Epithelial cell of proximal tubule (primary cell): ENCODE results near the gene TMEM176A. TPM values are rescaled to one million over a fixed set of nuclear protein-coding genes. Genes with fewer than 3 reads are reported as not detected.
A peak's percentile ranks its signal among the peaks of the same experiment; 100 is the strongest.

Source experiments
- DNase-seq: peaks from one replicate; pipeline ENCODE4 v3.0.0-alpha.2; 2011; ENCODE audit warnings: low read depth
- H3K4me3 ChIP-seq: 2 replicates; pipeline ENCODE4 v1.5.1; 2011; ENCODE audit warnings: low read depth, mild to moderate bottlenecking, low read length
- total RNA-seq: library from RNA; depleted of rRNA; stranded (reverse); fragments of >200 nt; gene quantifications from 2 replicates; pipeline ENCODE4 v1.2.3, GENCODE V29; 2015
- TF ChIP-seq, protein P1 (sequence below): conservative IDR thresholded peaks from 2 replicates; pipeline ENCODE4 v1.5.1; 2012; ENCODE audit warnings: low read depth, mild to moderate bottlenecking, low read length

Gene TMEM176A
- total RNA-seq, 1 donor from 2014 or later, result 12.4 TPM

DNA sequence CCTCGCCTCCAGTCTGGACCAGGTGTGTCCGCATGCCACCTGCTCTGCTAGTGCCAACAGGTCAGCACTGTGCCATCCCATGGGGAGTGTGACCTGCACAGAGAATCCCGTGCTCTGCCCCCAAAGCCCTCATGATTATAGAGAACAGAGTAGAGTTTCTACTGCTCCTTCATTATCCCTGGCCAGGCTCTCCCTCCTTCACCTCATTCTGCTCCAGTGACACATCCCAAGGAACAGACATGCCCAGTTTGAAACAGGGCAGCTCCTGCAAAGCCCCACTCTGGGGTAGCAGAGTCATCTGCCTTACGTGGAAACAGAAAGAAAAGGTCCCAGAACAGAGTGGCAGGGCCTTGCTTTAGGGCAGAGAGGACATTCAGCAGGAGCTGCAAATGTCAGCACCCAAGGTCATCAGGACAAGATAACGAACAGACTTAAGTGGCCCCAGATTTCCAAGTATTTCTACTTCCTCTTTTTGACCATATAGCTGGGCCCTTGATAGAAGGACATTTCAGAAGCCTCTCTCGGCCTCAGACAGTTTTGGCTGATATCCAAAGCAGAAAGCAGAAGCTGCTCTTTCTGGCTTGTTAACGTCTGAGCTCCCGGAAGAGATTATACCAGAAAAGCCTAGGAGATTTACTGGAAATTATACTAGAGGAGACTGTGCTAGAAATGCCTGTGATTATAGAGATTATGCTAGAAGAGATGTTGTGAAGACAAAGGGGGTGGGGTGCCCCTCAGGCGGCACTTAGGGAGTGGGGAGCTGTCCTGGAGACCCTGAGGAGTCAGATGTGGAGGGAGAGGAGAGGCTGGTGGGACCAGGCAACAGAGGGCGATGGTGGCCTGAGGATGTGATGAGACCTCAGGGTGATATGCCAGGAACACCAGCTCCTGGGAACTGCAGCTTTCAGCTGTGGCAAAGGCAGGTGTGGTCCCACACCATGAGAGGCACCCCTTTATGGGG, 13.0 kb upstream of the TMEM176A start:
- no peak overlapping the region for H3K4me3 ChIP-seq
- DNase-seq, result no peak
- TF ChIP-seq, protein P1, sequence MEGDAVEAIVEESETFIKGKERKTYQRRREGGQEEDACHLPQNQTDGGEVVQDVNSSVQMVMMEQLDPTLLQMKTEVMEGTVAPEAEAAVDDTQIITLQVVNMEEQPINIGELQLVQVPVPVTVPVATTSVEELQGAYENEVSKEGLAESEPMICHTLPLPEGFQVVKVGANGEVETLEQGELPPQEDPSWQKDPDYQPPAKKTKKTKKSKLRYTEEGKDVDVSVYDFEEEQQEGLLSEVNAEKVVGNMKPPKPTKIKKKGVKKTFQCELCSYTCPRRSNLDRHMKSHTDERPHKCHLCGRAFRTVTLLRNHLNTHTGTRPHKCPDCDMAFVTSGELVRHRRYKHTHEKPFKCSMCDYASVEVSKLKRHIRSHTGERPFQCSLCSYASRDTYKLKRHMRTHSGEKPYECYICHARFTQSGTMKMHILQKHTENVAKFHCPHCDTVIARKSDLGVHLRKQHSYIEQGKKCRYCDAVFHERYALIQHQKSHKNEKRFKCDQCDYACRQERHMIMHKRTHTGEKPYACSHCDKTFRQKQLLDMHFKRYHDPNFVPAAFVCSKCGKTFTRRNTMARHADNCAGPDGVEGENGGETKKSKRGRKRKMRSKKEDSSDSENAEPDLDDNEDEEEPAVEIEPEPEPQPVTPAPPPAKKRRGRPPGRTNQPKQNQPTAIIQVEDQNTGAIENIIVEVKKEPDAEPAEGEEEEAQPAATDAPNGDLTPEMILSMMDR, result peak; percentile 28

DNA sequence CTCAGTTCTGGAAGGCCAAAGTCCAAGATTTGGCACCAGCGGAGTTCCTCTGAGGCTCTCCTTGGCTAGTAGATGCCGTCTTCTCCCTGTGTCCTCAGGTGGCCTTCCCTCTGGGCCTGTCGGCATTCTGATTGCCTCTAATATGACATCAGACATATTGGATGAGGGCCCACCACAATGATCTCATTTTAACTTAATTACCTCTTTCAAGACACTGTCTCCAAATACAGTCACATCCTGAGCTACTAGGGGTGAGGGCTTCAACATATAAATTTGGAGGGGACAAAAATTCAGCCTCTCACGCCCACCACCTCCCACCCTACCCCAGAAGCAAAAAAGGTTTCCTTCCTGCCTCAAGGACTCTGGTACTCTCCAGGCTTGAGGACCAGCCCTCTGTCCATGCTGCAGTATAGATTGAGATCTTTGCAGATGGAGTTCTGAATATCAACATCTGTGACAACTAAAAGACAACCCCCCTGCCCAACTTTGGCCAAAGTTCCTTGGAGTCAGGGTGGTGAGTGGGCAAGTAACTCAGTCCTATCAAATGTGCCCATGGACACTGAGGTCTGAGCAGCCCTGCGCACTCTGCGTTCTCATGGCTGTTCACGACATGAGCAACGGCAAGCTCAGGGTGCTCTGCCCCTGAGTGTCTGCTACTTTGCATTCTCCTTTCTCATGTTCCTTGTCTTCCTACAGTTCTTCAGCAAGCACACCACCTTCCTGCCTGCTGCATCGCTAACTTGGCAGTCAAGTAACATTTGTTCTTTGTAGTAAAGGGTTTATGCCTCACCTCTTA, 11.9 kb upstream of the TMEM176A start:
- DNase-seq, result no peak
- TF ChIP-seq, protein P1, result no peak
- H3K4me3 ChIP-seq, result no peak overlapping the region

DNA sequence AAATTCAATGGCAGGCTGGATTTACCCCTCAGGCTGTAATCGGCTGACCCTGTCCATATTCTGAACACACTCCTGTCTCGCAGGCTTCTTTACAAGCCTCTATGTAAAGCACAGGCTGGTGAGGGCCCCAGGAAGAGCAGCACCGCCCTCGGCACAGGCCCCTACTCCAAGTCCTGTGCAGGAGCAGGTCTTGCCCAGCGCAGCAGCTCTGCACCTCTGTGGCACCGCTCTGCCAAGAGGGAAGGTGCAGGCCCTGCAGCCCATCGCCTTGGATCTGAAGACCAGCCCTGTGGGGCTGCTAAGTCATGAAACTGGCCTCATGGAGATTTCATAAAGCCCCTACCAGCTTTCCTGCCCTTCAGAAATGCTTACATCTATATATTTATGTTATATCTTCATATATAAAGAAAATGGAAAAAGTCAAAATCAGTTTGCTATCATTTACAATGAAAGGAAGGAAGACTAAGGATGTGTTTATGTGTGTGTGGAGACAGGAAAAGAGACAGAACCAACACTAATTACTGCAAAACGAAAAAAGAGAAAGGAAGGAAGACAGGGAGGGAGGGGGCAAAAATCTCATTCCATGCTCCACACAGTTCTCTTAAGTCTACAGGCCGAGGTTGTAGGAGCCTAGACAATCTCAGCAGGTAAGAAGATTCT, 10.0 kb upstream of the TMEM176A start:
- TF ChIP-seq, protein P1, result no peak
- no peak overlapping the region for H3K4me3 ChIP-seq
- no peak for DNase-seq

DNA sequence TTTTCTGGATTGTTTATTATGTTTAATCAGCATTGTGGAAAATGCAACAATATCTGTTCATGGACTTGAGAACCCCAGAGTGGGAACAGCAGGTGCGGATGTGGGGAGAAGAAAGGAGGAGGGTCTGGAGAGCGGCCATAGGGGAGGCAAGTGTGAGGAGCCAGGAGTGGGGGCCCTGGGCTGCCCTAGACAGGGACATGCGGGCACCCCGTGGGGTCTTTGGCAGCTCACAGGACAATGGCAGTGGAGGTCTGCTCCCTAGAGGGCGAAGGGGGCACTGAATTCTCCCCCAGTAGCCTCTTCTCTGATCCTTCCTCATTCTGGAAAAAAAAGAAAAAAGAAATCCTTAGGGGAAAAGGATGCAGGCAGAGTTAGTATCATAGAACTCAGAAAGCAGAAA, 9.3 kb upstream of the TMEM176A start:
- no peak overlapping the region for H3K4me3 ChIP-seq
- no peak for DNase-seq
- TF ChIP-seq, protein P1, result no peak

DNA sequence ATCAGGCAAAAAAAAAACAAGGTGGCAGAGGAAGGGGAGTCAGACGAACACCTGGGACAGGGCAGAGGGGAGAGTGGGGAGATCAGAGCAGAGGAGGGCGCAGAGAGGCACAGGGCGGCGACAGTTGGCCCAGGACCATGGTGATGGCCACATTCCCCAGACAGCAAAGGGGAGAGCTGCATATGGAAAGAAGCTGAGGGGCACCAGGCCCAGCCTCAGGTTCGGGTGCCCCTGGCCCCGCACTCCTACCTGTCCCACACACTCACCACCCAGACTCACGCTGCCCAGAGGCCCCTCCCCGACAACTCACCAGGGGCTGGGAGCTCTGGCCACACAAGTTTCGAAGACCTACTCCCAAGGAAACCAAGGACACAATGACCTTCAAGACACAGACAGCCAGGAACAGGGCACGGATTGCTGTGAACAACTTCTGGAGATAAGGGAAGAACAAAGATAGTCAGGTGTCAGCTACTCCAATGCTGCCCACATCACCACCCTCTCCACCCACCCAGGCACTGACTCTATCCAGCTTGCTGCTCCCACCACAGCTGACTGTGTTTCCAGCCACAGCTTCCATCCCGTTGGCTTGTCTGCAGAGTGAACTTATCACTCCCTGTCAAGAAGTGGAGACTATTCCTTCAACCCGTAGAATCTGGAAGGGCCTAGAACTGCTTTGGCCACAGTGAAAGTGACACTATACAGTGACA, 8.7 kb upstream of the TMEM176A start:
- no peak for DNase-seq
- TF ChIP-seq, protein P1, result no peak
- H3K4me3 ChIP-seq, result no peak overlapping the region

DNA sequence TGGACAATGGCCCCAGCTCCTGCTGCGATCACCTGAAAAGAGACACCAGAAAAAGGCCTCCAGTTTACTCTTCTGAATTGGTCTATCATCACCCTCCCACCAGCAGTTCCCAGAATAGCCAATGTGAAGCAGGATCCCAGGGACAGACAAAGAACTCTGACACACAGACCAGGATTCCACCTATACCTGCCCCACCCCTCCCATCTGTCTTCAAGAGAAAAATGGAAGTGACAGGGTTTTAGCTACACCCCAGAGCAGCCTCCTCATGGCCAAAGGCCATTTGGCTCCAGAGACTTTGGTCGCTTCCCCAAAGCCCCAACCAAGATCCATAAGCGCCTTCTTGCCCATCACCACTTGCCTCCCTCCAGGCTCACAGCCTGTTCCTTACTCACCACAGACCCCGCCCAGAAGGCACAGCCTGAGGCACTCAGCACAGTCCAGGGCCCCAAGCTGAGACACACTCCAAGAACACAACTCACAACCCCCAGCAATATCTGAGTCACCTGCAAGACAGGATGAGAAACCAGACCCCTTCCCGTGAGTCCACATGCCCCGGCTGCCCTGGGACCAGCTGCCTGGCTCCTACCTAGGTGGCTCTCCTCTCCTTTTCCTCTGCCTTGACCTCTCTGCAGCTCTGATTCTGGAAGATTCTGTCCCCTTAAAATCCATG, 6.9 kb upstream of the TMEM176A start:
- TF ChIP-seq, protein P1, result no peak
- H3K4me3 ChIP-seq, result no peak overlapping the region
- DNase-seq, result no peak
